ENCODE data around the gene SOHLH2.

SOHLH2 gene, protein sequence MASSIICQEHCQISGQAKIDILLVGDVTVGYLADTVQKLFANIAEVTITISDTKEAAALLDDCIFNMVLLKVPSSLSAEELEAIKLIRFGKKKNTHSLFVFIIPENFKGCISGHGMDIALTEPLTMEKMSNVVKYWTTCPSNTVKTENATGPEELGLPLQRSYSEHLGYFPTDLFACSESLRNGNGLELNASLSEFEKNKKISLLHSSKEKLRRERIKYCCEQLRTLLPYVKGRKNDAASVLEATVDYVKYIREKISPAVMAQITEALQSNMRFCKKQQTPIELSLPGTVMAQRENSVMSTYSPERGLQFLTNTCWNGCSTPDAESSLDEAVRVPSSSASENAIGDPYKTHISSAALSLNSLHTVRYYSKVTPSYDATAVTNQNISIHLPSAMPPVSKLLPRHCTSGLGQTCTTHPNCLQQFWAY

DNA sequence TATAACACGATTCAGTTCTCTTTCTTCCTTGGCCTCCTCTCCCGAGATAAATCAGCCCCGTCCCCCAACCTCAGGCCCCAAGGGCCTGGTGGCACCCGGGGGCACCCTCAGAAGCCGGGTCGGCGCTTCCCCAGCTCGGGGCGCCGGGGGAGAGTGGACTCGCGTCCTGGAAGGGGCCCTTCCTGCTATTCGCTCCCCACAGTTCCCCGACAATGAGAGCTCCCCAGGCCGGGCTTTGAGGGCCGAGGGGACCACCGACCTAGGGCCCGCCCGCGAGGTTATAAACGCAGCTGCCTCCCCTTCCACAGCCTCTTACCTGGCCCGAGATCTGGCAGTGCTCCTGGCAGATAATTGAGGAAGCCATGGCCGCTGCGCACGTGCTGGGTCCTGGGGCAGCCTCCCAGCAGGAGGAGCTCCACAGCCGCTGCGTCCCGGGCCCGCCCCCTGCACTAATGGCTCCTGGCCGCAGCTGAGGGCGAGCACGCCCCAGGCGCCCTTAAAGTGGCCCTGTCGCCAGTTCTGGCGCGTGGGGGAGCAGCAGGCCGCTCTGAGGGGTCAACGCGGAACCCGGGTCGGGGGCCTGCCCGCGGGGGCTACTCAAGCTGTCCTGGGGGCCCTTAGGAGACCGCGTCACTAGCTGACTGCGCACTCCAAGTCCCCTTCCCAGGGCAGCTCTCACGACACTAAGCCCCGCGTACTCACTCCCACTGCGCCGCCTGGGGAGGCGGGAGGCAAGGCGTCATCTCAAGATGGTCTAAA lies at the start of gene SOHLH2:
SOHLH2 (minus strand) TSS at position 394 of the 759 bp plus-strand sequence; CDS start at position 364, 30 bp downstream.
- peak within 1 kb of the TSS; percentile 63 for H3K27ac ChIP-seq
- peak; percentile 33; the same call in 1 of the 2 replicates for TF ChIP-seq ZFX (IDR thresholded peaks at IDR 0.05)
- TF ChIP-seq, protein P1, sequence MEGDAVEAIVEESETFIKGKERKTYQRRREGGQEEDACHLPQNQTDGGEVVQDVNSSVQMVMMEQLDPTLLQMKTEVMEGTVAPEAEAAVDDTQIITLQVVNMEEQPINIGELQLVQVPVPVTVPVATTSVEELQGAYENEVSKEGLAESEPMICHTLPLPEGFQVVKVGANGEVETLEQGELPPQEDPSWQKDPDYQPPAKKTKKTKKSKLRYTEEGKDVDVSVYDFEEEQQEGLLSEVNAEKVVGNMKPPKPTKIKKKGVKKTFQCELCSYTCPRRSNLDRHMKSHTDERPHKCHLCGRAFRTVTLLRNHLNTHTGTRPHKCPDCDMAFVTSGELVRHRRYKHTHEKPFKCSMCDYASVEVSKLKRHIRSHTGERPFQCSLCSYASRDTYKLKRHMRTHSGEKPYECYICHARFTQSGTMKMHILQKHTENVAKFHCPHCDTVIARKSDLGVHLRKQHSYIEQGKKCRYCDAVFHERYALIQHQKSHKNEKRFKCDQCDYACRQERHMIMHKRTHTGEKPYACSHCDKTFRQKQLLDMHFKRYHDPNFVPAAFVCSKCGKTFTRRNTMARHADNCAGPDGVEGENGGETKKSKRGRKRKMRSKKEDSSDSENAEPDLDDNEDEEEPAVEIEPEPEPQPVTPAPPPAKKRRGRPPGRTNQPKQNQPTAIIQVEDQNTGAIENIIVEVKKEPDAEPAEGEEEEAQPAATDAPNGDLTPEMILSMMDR (conservative IDR thresholded peaks at IDR 0.05) = peak; percentile 13; the same call in 1 of the 2 replicates

DNA sequence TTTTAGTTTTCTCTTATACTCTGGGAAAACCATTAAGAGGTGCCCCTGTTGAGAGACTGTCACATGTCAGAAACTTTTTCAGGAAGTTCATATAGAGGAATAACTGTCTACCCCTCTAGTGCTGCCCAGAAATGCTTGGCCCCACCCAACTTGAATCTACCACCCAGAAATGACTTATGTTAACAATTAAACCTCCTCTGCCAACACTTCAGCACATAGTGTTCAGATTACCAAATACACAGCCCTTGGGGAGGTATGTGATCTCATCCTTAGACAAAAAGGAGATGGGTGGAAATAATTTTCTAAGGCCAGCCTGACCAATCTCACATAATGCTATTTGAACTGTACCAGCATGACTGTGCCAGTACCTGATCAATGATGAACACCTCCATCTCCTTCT lies 47.6 kb upstream of the SOHLH2 start:
- H3K27ac ChIP-seq = no peak overlapping the region
- TF ChIP-seq ZFX (IDR thresholded peaks at IDR 0.05) = no peak
- TF ChIP-seq, protein P1 (conservative IDR thresholded peaks at IDR 0.05) = no peak

DNA sequence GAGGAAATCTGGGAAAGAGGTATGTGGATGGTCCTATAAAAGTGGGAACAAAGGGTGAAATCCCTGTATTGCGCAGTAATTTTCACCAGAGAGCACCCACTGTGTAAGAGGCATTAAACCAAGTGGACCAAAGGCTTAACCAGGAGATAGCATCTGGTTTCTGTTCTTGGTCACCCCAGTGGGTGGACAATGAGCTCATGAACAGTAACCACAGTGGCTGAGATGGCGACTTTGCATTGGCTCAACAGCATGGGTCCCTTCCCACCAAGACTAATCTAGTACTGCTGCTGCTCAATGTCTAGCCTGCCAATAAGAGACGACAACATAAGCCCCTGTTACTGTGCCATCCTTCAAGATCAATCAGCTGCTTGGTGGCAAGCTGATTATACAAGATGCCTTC lies 46.7 kb upstream of the SOHLH2 start:
- H3K27ac ChIP-seq = no peak overlapping the region

DNA sequence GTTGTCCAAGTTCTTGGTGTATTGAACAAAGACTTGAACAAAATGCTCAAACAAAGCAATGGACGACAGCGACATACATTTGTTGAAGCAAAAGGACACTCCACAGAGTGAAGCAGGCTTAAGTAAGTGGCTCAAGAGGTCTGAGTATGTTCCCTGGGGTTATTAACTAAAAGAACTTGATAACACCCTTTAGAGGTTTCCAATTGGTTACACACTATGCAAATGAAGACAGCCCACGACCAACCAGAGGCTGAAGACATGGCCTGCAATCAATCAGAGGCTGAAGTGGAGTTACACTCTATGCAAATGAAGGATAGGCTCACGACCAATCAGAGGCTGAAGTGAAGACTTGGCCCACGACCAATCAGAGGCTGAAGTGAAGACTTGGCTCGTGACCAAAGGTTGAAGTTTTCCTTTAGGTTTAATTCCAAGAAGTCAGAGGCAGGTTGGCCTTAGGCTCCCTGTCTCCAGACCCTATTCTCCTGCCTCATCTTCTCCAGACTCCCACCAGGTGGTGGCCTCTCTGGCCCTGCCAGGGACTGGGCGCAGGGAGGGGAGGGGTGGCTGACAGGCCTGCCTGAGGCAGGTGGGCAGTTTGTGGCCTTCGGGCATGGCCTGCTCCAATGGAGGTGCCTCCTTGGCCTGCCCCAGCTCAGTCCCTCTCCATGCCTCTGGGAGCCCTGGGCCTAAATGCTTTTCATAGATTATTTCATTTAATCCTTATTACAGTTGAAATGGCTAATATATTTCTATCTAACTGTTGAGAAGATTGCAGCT lies 45.2 kb upstream of the SOHLH2 start:
- no peak overlapping the region for H3K27ac ChIP-seq
- TF ChIP-seq ZFX (IDR thresholded peaks at IDR 0.05) = no peak
- TF ChIP-seq, protein P1 (conservative IDR thresholded peaks at IDR 0.05) = no peak

More for the DNA sequence above, 46.7 kb upstream of the SOHLH2 start:
- TF ChIP-seq, protein P1 (conservative IDR thresholded peaks at IDR 0.05) = no peak
- no peak for TF ChIP-seq ZFX (IDR thresholded peaks at IDR 0.05)

DNA sequence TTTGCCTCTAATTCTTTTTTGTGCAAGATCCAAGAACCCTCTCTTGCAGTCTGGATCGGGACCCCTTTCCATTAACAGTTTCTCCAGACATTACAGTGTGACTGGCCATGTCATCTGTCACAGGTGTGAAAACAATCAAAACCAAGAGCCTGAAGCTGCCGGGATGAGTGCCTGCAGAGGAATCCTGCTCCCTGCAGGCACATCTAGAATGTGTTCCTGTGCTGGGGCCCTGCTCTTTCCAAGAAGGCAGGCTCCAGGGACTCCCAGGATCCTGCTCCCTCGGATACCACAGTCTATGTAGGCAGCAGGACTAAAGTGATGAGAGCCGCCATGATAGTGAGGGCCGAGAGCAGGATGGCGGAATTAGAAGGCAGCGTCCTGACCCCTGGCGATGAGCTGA lies 44.5 kb upstream of the SOHLH2 start:
- H3K27ac ChIP-seq = no peak overlapping the region
- TF ChIP-seq ZFX (IDR thresholded peaks at IDR 0.05) = no peak
- TF ChIP-seq, protein P1 (conservative IDR thresholded peaks at IDR 0.05) = no peak

DNA sequence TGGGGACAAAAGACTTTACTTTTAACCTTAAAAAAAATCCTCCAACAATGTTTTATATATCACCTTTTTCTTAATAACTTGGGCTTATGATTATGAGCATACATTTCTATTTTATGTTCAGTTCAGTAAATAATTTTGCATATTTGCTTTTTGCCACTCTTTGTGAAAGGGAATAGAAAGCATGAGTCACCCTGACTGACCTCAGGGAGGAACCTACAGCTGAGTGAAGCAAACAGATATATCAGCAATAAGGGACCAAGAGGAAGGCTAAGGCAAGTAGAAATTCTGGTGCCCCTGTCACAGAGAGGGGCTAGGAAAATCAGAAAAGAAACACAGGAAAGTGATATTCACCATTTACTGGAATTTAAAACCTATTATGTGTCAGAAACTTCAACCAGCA lies 37.2 kb upstream of the SOHLH2 start:
- TF ChIP-seq, protein P1 (conservative IDR thresholded peaks at IDR 0.05) = no peak
- H3K27ac ChIP-seq = no peak overlapping the region
